Activated CD4-positive, alpha-beta T cell treated with anti-CD3 and anti-CD28 coated beads, Interleukin-2, amount 50 U/mL, for 24 hours (primary cell): ENCODE measurements around the gene INHBE.
"Not testable (repeated sequence)": the region's sequence is repeated elsewhere in the genome, so short reads cannot be mapped to it uniquely, and the experiment has no call there.

Source experiments
- DNase-seq, 2 donors: peaks; one replicate each; pipeline ENCODE4 v3.0.0-alpha.2; 2020; ENCODE audit warnings: low read depth in 1 of 2, low spot score in 1 of 2

Gene INHBE

DNA sequence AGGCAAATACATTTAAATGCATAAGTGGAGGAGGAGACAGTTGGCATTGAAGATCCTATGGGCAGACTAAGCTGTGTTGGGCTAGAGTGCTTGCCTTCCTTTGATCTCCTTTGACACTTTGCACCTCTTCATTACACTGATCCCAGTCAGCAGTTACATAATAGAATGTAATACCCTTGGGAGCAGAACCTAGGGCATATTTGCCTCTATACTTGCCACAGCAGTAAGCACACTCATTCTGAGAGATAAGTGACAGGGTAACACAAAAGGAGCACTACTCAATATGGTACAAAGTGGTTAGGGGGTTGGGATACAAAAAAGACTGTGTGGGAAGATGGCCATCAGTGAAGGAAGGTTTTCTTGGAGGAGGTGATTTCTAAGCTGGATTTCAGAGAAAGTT lies 41.7 kb downstream of the INHBE start:
- no peak for DNase-seq

- no peak for DNase-seq
Measured at GRCh38 chr12:57497223-57498131, 42.4 kb downstream of the INHBE start.

DNA sequence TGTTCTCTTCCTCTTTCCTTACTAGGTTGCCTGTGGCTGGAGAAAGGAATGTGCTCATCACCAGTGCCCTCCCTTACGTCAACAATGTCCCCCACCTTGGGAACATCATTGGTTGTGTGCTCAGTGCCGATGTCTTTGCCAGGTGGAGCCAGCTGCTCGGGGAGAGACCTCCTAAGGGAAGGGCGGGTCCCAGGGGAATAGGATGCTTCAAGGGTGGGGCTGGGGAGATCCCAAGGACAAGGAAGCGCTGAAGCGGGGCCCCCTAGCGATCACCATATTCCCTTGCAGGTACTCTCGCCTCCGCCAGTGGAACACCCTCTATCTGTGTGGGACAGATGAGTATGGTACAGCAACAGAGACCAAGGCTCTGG lies 43.0 kb downstream of the INHBE start:
- DNase-seq: no peak

- no peak for DNase-seq
Measured at GRCh38 chr12:57498571-57498970, 43.5 kb downstream of the INHBE start.

DNA sequence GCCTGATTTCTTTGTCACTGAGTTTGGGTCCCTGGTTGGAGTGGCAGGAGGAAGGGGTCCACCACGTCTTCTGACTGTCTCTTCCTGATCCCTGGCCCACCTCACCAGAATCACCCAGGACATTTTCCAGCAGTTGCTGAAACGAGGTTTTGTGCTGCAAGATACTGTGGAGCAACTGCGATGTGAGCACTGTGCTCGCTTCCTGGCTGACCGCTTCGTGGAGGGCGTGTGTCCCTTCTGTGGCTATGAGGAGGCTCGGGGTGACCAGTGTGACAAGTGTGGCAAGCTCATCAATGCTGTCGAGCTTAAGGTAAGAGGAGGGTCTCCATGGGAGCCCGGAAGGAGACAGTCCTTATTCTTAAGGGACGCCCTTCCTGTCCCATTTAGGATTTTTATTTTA lies 45.1 kb downstream of the INHBE start:
- no peak for DNase-seq

GRCh38 chr12:57502311-57502969 lies 47.3 kb downstream of the INHBE start:
- DNase-seq: not testable (repeated sequence)

GRCh38 chr12:57506541-57506940 lies 51.4 kb downstream of the INHBE start:
- DNase-seq: not testable (repeated sequence)
